K562 (cell line): ENCODE measurements around the gene GNAZ. TPM values are rescaled to one million over a fixed set of nuclear protein-coding genes. Genes with fewer than 3 reads are reported as not detected.

Source experiments
- ATAC-seq: fragments of 200-7000 bp; cut with Tn5 transposase; 3 replicates; pipeline ENCODE4 v1.9.1; 2020; ENCODE audit warnings: moderate library complexity
- BruUV-seq: library from RNA; stranded (reverse); fragments of 400-500 nt; replicated peaks from 2 replicates; lab custom pipeline; 2021; lab: Mats Ljungman, UMichigan
- CTCF ChIA-PET: fragments of 300-600 bp; formaldehyde crosslinking; extraction: SDS; loops from one replicate; lab custom pipeline; 2021; ENCODE audit warnings: low intra/inter-chr PET ratio; lab: Yijun Ruan, JAX
- POLR2A ChIA-PET: fragments of 300-600, 350-650 bp; sonication (Branson Sonifier 250); formaldehyde crosslinking; extraction: SDS; loops from one replicate; lab custom pipeline; 2021; ENCODE audit warnings: antibody characterized with exemption, inconsistent platforms; lab: Yijun Ruan, JAX
- DNase-seq, 4 experiments: peaks; one replicate each; pipeline versions ENCODE4 v3.0.0 to v3.0.0-alpha.2; 2011 to 2018; ENCODE audit warnings: low spot score in 3 of 4, mixed read lengths in 3 of 4; ENCODE audit errors: extremely low read depth in 1 of 4
- FAIRE-seq: peaks from 2 replicates; lab custom pipeline; 2011; peaks lifted over from hg19 to GRCh38; lab: Jason Lieb, UNC
- H2AFZ ChIP-seq: 2 replicates; pipeline ENCODE4 v1.6.0; 2011; ENCODE audit warnings: low read depth, low read length, control low read depth, inconsistent platforms
- H3K27ac ChIP-seq: fragments of 200-600 bp; 3 replicates; pipeline ENCODE4 v1.8.0; 2011; ENCODE audit warnings: low read depth, mild to moderate bottlenecking, control low read depth, inconsistent platforms, low read length, moderate library complexity, mixed read lengths; ENCODE audit errors: extremely low read depth
- H3K27me3 ChIP-seq, 2 experiments: fragments of 300-600 bp in 1 of 2; 2 replicates in 1 of 2; 3 replicates in 1 of 2; pipeline versions ENCODE4 v1.6.0 to v1.8.0; 2011; ENCODE audit warnings: inconsistent platforms in 2 of 2, low read length in 2 of 2, mild to moderate bottlenecking in 1 of 2, mixed read lengths in 1 of 2, moderate library complexity in 1 of 2; ENCODE audit not compliant: control insufficient read depth in 2 of 2, insufficient read depth in 2 of 2
- H3K36me3 ChIP-seq: fragments of 300-600 bp; 3 replicates; pipeline ENCODE4 v1.8.0; 2011; ENCODE audit warnings: mild to moderate bottlenecking, low read length, inconsistent platforms; ENCODE audit not compliant: control insufficient read depth, insufficient read depth
- H3K4me1 ChIP-seq, 2 experiments: fragments of 200-600 bp in 1 of 2; replicated peaks in 1 of 2; 2 replicates in 1 of 2; 3 replicates in 1 of 2; pipeline versions ENCODE4 v1.5.1 to v1.8.0; 2011; ENCODE audit warnings: inconsistent platforms in 2 of 2, low read length in 2 of 2, mild to moderate bottlenecking in 1 of 2, mixed read lengths in 1 of 2, moderate library complexity in 1 of 2; ENCODE audit not compliant: control insufficient read depth in 2 of 2, insufficient read depth in 2 of 2
- H3K4me2 ChIP-seq: 2 replicates; pipeline ENCODE4 v1.6.1; 2011; ENCODE audit warnings: low read length, control low read depth, inconsistent platforms, mixed read lengths; ENCODE audit not compliant: insufficient read depth
- H3K4me3 ChIP-seq: fragments of 200-600 bp; sonication (generic), shearing (Covaris generic); 2 replicates; pipeline ENCODE4 v1.5.1; 2016; ENCODE audit warnings: control low read depth, inconsistent platforms
- H3K79me2 ChIP-seq: fragments of 200-600 bp; 3 replicates; pipeline ENCODE4 v1.8.0; 2011; ENCODE audit warnings: low read length, inconsistent platforms; ENCODE audit not compliant: control insufficient read depth, insufficient read depth
- H3K9ac ChIP-seq, 2 experiments: 2 replicates each; pipeline versions ENCODE4 v1.6.0 to v1.6.1; 2011; ENCODE audit warnings: low read depth in 2 of 2, low read length in 2 of 2, control low read depth in 1 of 2, inconsistent platforms in 1 of 2, mild to moderate bottlenecking in 1 of 2, mixed read lengths in 1 of 2; ENCODE audit not compliant: insufficient read depth in 1 of 2
- H3K9me1 ChIP-seq: one replicate; pipeline ENCODE4 v1.6.0; 2011; ENCODE audit warnings: inconsistent platforms, mild to moderate bottlenecking, low read length, moderate library complexity; ENCODE audit not compliant: control insufficient read depth, insufficient read depth
- H3K9me3 ChIP-seq: replicated peaks from 2 replicates; pipeline ENCODE4 v1.5.1; 2011; ENCODE audit warnings: low read depth, low read length, inconsistent platforms; ENCODE audit not compliant: control insufficient read depth, insufficient read depth
- H4K20me1 ChIP-seq: replicated peaks from 2 replicates; pipeline ENCODE4 v1.6.1; 2011; ENCODE audit warnings: low read length, inconsistent platforms, mixed read lengths; ENCODE audit not compliant: control insufficient read depth, insufficient read depth
- MAFG ChIP-seq: fragments of 450-650 bp; conservative IDR thresholded peaks from 2 replicates; pipeline ENCODE4 v1.6.1; 2016; ENCODE audit warnings: missing genetic modification characterization, missing compliant biosample characterization
- MBD1 ChIP-seq: fragments of 250-450 bp; sonication (Bioruptor Pico); IDR thresholded peaks from 2 replicates; pipeline ENCODE4 v1.8.0; 2022; ENCODE audit warnings: inconsistent platforms
- MCM7 ChIP-seq, 2 experiments: fragments of 450-650 bp; IDR thresholded peaks; 2 replicates each; pipeline ENCODE4 v1.6.1; 2016 to 2018
- PURB ChIP-seq: sonication (generic); formaldehyde crosslinking; IDR thresholded peaks from 2 replicates; pipeline ENCODE4 v1.9.0; 2021; ENCODE audit warnings: low read depth, mild to moderate bottlenecking, missing genetic modification reagents
- RBM22 ChIP-seq: fragments of 200-400 bp; formaldehyde crosslinking; IDR thresholded peaks from 2 replicates; pipeline ENCODE4 v1.6.1; 2018; ENCODE audit warnings: low read length, low read depth; ENCODE audit not compliant: poor library complexity, severe bottlenecking
- TCF15 ChIP-seq: fragments of 250-450 bp; sonication (Bioruptor Pico); IDR thresholded peaks from 2 replicates; pipeline ENCODE4 v1.8.0; 2022; ENCODE audit warnings: moderate library complexity, mild to moderate bottlenecking, inconsistent platforms
- ZBED1 ChIP-seq: IDR thresholded peaks from 2 replicates; pipeline ENCODE4 v1.6.1; 2014
- ZNF224 ChIP-seq: sonication (generic); formaldehyde crosslinking; IDR thresholded peaks from 2 replicates; pipeline ENCODE4 v1.8.0; 2022; ENCODE audit warnings: mild to moderate bottlenecking, missing genetic modification reagents
- WGBS: fragments of 100-300 bp; shearing (Covaris generic); methylation state at CpG from one replicate; pipeline ENCODE4 v1.1.6; 2016; ENCODE audit warnings: low coverage, mixed read lengths; ENCODE audit not compliant: insufficient coverage; ENCODE audit errors: missing lambda C conversion rate; 5-methylcytosine and 5-hydroxymethylcytosine counted together
- in situ Hi-C: fragments of 300-500 bp; cut with MboI; formaldehyde crosslinking; loops from 4 replicates; pipeline ENCODE4 v1.15.0; 2018; ENCODE audit warnings: inconsistent platforms, mixed read lengths
- intact Hi-C: fragments of 100-400 bp; cut with micrococcal nuclease; formaldehyde crosslinking; loops from 2 replicates; pipeline ENCODE4 v1.14.2; 2022
- polyA plus RNA-seq, 8 experiments: library from polyadenylated mRNA; depleted of rRNA in 4 of 8; stranded (reverse) in 5 of 8; unstranded in 3 of 8; fragments of >200 nt; fragmentation: Nextera tagmentation in 2 of 8; fragmentation: Illumina TruSeq in 1 of 8; extraction: Ambion mirVana in 2 of 8; extraction: Trizol in 1 of 8; gene quantifications; 2 replicates each; pipeline versions ENCODE4 v1.2.1 to v1.2.3, GENCODE V29; 2011 to 2014; ENCODE audit warnings: inconsistent platforms in 1 of 8, missing spikeins in 1 of 8
- total RNA-seq, 7 experiments: library from RNA; depleted of rRNA in 6 of 7; stranded (reverse); fragments of >200 nt in 6 of 7; fragmentation: Illumina TruSeq in 2 of 7; extraction: Trizol in 2 of 7; gene quantifications; 2 replicates each; pipeline versions ENCODE4 v1.2.1 to v1.2.3, GENCODE V29; 2011 to 2021; ENCODE audit warnings: low replicate concordance in 1 of 7
- TF ChIP-seq, protein P1 (sequence below), 2 experiments: fragments of 200-800 bp in 1 of 2; sonication (Bioruptor generic) in 1 of 2; sonication (generic) in 1 of 2; formaldehyde crosslinking in 1 of 2; IDR thresholded peaks in 1 of 2; conservative IDR thresholded peaks in 1 of 2; 2 replicates each; pipeline versions ENCODE4 v1.5.0 to v1.6.1; 2016 to 2020; ENCODE audit warnings: missing compliant biosample characterization in 1 of 2, missing genetic modification characterization in 1 of 2, missing genetic modification reagents in 1 of 2

GNAZ gene
- total and polyA plus RNA-seq, 9 of the 15 experiments (the other 6 are each of a cell fraction or from before 2014, with no cell fraction given) = 0.04 to 0.22 (median 0.13) TPM; not detected in 3

GRCh38 chr22:23038902-23039301, 31.4 kb upstream of the GNAZ start:
- Histone ChIP-seq H3K27ac (no peak overlapping the region), H3K79me2 (no peaks in the 10 kb centered on the region), H3K4me3 (no peak overlapping the region), H3K27me3 (peaks cover 7 to 36% of the 10 kb centered on the region in 2 experiments; a peak in 4 of 5 replicates), H3K9me3 (no peaks in the 10 kb centered on the region), H3K9ac (no peak overlapping the region; a peak in 1 of 4 replicates), H3K9me1 (no peaks in the 10 kb centered on the region), H3K4me2 (no peak overlapping the region), H2AFZ (no peak overlapping the region), H4K20me1 (0 out of 2 replicates have a peak, but pooled peaks cover 5% of the 10 kb centered on the region), H3K4me1 (peaks cover 2 to 5% of the 10 kb centered on the region in 2 experiments; a peak in 1 of 5 replicates), H3K36me3 (no peaks in the 10 kb centered on the region)
- ATAC-seq (no peak), DNase-seq (no peak), FAIRE-seq (no peak)
- intact Hi-C loops = no loop called here
- in situ Hi-C loops = no loop called here
- ChIA-PET CTCF (no interaction called here), POLR2A (interaction anchor here (0.6 to 2.4 kb wide), 3 partner anchors 9 to 168 kb away, joined by 3 to 8 read pairs (median 3); no protein-coding TSS in a partner anchor)
- TF ChIP-seq ZNF224 (CRISPR knock-in tag) (no peak), PURB (CRISPR knock-in tag) (peak; percentile 85; the same call in 1 of the 2 replicates), ZBED1 (0 out of 2 replicates have a peak, but pooled peaks have one; percentile 51), MAFG (no peak), MCM7 (IDR thresholded peaks at IDR 0.05) (no peak), TCF15 (CRISPR knock-in tag) (no peak), MBD1 (CRISPR knock-in tag) (no peak), RBM22 (no peak)
- TF ChIP-seq, protein P1, sequence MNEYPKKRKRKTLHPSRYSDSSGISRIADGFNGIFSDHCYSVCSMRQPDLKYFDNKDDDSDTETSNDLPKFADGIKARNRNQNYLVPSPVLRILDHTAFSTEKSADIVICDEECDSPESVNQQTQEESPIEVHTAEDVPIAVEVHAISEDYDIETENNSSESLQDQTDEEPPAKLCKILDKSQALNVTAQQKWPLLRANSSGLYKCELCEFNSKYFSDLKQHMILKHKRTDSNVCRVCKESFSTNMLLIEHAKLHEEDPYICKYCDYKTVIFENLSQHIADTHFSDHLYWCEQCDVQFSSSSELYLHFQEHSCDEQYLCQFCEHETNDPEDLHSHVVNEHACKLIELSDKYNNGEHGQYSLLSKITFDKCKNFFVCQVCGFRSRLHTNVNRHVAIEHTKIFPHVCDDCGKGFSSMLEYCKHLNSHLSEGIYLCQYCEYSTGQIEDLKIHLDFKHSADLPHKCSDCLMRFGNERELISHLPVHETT (CRISPR knock-in tag; conservative IDR thresholded peaks at IDR 0.05 in 1 of 2, IDR thresholded peaks at IDR 0.05 in 1 of 2) = peak in 1 of 2 experiments; percentile 2; a peak in 1 of 4 replicates
- no TSS peak for BruUV-seq
- WGBS = 0% methylated on average over 1 of the region's 1 CpG
